ENCODE data around the gene ZKSCAN5.
"Not testable (repeated sequence)": the region's sequence is repeated elsewhere in the genome, so short reads cannot be mapped to it uniquely, and the experiment has no call there.

The ZKSCAN5 gene

DNA sequence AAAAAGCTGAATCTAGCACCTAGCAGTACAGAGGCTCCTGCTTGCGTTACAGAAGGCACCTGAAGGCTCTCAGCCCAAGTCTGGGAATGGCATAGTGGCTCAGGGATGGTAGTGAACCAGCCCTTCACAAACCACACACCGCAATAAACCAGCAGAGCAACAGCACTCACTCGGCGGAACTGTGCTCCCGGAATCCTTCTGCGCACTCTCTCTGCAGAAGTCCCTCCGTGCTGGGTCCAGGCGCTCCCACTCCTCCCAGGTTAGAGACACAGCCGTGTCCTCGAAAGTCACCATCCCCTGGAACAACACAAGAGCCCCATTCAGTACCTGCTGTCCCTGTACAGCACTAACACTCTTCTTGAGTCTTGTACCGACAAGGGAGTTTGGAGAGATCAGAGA is 5.9 kb upstream of the ZKSCAN5 start:
- no peak for DNase-seq

DNA sequence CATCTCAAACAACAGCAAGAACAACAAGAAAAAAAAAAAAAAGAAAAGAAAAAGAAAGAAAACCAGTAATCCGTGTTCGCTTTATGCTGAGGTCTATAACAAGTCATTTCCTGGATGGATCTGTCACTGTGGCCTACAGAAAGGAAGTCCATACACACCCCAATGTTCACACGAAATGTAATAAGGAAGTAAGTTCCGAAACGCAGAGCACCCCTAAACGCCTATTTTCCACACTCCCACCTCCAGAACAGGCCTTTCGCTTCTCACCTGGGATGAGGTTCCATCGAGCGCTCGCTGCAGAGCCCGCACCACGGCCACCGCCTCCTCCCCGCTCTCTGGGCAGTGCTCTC is 5.1 kb upstream of the ZKSCAN5 start:
- peak; percentile 9 for DNase-seq

GRCh38 chr7:99499721-99500636 is 4.5 kb upstream of the ZKSCAN5 start, which contains the start of gene ZNF394:
Gene ZNF394 (minus strand): TSS chr7:99500281. CDS start chr7:99500093, 188 bp downstream.
- DNase-seq: peak; percentile 89

- DNase-seq: no peak
Observed at GRCh38 chr7:99500637-99501009, 3.8 kb upstream of the ZKSCAN5 start.

DNA sequence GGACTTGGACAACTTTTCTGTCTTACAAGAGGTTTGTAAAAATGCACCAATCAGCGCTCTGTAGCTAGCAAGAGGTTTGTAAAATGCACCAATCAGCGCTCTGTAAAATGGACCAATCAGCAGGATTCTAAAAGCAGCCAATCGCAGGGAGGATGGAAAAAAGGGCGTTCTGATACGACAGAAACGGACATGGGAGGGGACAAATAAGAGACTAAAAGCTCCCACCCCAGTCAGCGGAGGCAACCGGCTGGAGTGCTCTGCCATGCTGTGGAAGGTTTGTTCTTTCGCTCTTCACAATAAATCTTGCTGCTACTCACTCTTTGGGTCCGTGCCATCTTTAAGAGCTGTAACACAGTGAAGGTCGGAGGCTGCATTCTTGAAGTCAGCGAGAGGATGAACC is 3.2 kb upstream of the ZKSCAN5 start:
- DNase-seq: not testable (repeated sequence)

- no peak for DNase-seq
Observed at GRCh38 chr7:99504281-99504602, 220 bp upstream of the ZKSCAN5 start.

DNA sequence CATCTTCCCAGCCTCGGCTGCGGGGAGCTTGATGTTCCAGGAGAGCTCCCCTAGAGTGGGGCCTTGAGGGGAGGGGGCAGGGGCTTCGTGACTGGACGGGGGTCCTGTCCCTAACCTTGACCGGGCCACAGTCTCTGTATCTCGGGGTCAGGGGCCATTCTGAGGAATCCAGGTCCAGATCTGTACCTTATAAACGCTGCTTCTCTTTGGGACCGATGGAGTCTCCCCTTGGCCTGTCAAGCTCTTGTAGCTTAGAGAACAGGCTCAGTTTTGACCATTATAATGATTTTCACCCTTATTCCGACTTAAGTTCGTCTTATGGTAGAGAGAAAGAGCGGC is 831 bp downstream of the ZKSCAN5 start:
- DNase-seq: no peak

DNA sequence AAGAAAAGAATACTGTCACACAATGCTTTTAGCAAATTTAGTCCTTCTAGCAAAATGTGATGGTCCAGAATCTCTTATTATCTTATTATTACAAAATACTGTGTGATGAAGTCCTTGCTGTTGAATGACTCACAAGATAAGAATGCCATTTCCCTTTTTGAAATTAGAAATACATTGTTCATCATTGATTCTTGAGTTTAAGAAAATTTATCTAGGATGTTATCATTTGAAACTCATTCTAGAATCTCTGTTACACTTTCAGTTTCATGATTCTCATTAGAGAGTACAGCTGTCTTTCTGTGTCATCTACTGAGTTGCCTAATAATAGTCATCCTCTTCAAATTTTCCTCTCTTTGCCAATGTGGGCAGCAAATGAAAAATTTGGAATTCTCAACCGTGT is 9.6 kb downstream of the ZKSCAN5 start:
- no peak for DNase-seq

DNA sequence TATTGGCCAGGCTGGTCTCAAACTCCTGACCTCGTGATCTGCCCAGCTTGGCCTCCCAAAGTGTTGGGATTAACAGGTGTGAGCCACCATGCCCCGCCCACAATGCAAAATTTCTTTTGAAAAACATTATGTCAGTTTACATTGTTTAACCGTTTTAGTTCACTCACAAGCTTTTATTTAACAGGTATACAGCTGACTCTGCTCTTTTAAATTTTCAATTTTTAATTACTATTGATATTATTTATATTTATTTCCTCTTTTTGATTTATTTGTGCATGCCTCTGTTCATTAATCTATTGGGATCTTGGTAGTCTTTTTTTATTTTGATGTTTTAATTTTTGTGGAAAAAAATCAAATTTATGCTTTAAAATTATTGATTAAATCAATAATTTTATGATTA is 16.9 kb downstream of the ZKSCAN5 start:
- DNase-seq: no peak

DNA sequence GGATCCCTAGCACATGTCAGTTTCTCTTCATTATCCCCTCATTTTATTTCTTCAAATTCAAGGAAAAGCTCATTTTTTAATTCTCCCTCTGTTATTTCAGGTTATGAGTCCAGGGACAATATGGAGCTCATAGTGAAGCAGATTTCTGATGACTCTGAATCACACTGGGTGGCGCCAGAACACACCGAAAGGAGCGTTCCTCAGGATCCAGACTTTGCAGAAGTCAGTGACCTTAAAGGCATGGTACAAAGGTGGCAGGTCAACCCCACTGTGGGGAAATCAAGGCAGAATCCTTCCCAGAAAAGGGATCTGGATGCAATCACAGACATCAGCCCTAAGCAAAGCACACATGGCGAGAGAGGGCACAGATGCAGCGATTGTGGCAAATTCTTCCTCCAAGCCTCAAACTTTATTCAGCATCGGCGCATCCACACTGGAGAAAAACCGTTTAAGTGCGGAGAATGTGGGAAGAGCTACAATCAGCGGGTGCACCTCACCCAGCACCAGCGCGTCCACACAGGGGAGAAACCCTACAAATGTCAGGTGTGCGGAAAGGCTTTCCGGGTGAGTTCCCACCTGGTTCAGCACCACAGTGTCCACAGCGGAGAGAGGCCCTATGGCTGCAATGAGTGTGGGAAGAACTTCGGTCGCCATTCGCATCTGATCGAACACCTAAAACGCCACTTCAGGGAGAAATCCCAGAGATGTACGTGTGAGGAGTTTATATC is 21.4 kb downstream of the ZKSCAN5 start:
- DNase-seq: no peak

DNA sequence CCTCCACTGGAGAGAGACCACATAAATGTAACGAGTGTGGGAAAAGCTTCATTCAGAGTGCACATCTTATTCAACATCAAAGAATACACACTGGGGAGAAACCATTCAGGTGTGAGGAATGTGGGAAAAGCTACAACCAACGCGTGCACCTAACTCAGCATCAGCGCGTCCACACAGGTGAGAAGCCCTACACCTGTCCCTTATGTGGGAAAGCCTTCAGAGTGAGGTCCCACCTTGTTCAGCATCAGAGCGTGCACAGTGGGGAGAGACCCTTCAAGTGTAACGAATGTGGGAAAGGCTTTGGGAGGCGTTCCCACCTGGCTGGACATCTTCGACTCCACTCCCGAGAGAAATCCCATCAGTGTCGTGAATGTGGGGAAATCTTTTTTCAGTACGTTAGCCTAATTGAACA is 26.9 kb downstream of the ZKSCAN5 start:
- DNase-seq: no peak

GRCh38 chr7:99535667-99536066 is 31.2 kb downstream of the ZKSCAN5 start:
- DNase-seq: no peak

DNA sequence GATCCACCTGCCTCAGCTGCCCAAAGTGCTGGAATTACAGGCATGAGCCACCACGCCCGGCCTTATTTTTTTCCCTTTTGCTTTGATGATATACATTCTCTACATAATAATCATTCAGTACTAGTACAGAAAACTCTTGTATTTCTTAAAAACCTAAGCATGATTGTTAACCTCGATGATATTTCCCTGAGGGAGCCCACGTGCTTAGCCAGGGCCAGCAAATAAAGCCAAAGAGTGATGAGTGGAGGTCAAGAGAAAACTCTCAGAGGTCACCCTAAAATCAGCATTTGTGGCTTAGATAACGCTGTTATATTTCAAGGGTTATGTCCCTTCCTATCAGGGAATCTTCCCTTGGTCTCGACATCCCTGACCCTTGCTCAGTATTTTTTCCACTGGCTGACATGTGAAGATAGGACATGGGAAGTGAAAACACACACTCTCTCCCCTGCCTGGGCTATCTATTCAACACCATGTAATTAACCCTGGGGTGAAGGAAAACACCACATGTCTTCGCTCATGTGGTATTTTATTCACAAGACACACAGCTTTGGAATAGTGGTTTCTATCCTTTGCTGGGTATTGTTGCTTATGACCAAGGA is 34.9 kb downstream of the ZKSCAN5 start:
- no peak for DNase-seq

- no peak for DNase-seq
Observed at GRCh38 chr7:99540542-99540941, 36.1 kb downstream of the ZKSCAN5 start.

- no peak for DNase-seq
Observed at GRCh38 chr7:99541212-99541611, 36.8 kb downstream of the ZKSCAN5 start.

GRCh38 chr7:99543081-99543671 is 38.7 kb downstream of the ZKSCAN5 start:
- no peak for DNase-seq

DNA sequence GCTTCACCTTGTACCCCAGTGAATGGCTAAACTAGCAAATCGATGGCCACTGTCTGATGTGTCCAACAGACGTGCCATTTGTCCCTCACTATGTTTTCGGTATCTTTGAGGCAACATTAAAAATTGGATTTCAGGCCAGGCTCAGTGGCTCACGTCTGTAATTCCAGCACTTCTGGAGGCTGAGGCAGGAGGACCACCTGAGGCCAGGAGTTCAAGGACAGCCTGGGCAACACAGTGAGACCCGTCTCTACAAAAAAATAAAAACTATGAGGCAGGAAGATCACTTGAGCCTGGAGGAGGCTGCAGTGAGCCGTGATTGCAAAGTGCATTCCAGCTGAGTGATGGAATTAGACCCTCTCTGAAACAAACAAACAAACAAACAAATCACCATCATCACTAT is 39.5 kb downstream of the ZKSCAN5 start:
- no peak for DNase-seq

GRCh38 chr7:99545308-99545707 is 40.8 kb downstream of the ZKSCAN5 start:
- not testable (repeated sequence) for DNase-seq

GRCh38 chr7:99549545-99549944 is 45.1 kb downstream of the ZKSCAN5 start:
- DNase-seq: not testable (repeated sequence)

DNA sequence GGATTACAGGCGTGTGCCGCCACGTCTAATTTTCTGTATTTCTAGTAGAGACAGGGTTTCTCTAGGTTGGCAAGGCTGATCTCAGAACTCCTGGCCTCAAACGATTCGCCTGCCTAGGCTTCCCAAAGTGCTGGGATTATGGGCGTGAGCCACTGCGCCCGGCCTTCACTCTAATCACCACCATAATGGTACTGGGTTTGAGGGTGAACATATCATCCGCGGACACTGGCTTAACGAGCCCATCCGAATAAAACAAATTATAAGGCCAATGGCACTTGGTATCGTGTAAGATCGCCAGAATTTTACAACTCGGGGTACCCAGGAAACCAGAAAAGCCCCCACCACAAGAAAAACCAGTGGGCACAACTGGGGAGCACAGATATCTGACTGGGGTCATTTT is 46.9 kb downstream of the ZKSCAN5 start:
- DNase-seq: no peak

DNA sequence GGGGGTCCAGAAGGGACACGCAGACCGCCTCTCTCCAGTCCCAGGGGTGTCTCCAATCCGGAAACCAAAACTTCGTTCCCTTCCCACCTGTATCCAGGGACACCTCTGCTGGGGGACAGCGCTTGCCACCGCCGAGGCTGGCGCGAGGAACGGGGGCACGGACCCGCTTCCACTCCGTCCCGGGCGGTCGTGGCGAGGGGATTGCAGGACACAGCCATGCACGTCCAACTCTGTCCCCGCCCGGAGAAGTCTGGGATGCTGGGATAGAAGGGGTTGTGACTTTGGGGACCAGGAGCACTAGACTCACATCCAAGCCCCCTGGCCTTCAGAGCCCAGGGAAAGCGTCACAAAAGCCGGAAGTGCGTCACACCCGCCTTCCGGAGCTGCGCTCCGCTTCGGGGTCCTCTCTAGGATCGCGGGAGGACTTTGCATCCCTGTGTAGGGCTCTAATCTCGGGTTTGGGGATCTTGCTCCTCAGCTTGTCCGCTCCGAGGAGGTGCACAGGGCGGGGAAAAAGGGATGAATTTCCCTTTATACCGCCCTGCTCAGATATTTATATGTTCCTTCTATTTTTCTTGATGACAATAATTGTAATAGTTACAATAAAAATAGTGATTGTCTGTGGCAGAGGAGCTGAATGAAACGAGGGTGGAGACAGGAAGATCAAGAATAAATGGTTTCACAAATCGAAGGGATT is 47.5 kb downstream of the ZKSCAN5 start, which contains the start of gene FAM200A:
Gene FAM200A (minus strand): TSS at position 348 of the 697 bp plus-strand sequence. CDS start 3,707 bp downstream, outside the sequence.
- DNase-seq: peak; percentile 84

- DNase-seq: no peak
Observed at GRCh38 chr7:99553039-99553438, 48.6 kb downstream of the ZKSCAN5 start.

DNA sequence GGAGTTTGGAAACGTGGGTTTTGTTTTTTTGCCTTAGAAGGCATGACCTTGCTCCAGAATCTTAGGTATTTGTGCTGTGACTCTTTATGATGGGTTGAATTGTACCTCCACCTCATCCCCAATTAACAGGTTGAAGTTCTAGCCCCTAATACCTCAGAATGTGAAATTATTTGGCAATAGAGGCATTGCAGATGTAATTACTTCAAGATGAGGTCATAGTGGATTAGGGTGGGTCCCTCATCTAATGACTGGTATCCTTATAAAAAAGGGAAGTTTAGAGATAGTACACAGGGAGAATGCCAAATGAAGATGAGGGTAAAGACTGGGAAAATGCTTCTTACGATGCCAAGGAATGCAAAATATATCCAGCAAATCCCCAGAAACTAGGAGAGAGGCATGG is 50.5 kb downstream of the ZKSCAN5 start:
- DNase-seq: no peak

Measured in effector CD4-positive, alpha-beta T cell (primary cell).